CD4-positive, alpha-beta T cell treated with Interleukin-17A for 1 hour (primary cell): ENCODE data around the gene FRAS1.
"Not testable (repeated sequence)": the region's sequence is repeated elsewhere in the genome, so short reads cannot be mapped to it uniquely, and the experiment has no call there.

Experiments used
- DNase-seq: peaks from one replicate; pipeline ENCODE4 v3.0.0-alpha.2; 2020

The FRAS1 gene

GRCh38 chr4:78527103-78527502 is 470.0 kb downstream of the FRAS1 start:
- DNase-seq, result no peak

- DNase-seq, result no peak
Observed at GRCh38 chr4:78527555-78527954, 470.4 kb downstream of the FRAS1 start.

GRCh38 chr4:78528327-78528726 is 471.2 kb downstream of the FRAS1 start:
- DNase-seq, result no peak

- no peak for DNase-seq
Observed at GRCh38 chr4:78529569-78530209, 472.6 kb downstream of the FRAS1 start.

GRCh38 chr4:78532046-78532445 is 474.9 kb downstream of the FRAS1 start:
- DNase-seq, result no peak

GRCh38 chr4:78533854-78534253 is 476.7 kb downstream of the FRAS1 start:
- DNase-seq, result no peak

GRCh38 chr4:78534286-78534955 is 477.3 kb downstream of the FRAS1 start:
- DNase-seq, result no peak

GRCh38 chr4:78542373-78542772 is 485.2 kb downstream of the FRAS1 start:
- no peak for DNase-seq

GRCh38 chr4:78543424-78544125 is 486.5 kb downstream of the FRAS1 start:
- no peak for DNase-seq

- DNase-seq, result no peak
Observed at GRCh38 chr4:78544678-78545077, 487.6 kb downstream of the FRAS1 start.

- DNase-seq, result no peak
Observed at GRCh38 chr4:78545275-78546246, 488.4 kb downstream of the FRAS1 start.

- DNase-seq, result not testable (repeated sequence)
Observed at GRCh38 chr4:78547899-78548298, 490.8 kb downstream of the FRAS1 start.

GRCh38 chr4:78548889-78549288 is 491.8 kb downstream of the FRAS1 start:
- not testable (repeated sequence) for DNase-seq

- DNase-seq, result no peak
Observed at GRCh38 chr4:78551420-78552351, 494.6 kb downstream of the FRAS1 start, which contains the start of gene ANXA3. Gene ANXA3 (plus strand): TSS chr4:78551770. CDS start chr4:78554474, 2,704 bp downstream.

GRCh38 chr4:78552389-78553042 is 495.4 kb downstream of the FRAS1 start:
- no peak for DNase-seq

- no peak for DNase-seq
Observed at GRCh38 chr4:78553043-78553396, 495.9 kb downstream of the FRAS1 start.

GRCh38 chr4:78553529-78554060 is 496.5 kb downstream of the FRAS1 start:
- DNase-seq, result no peak

GRCh38 chr4:78556665-78557064 is 499.5 kb downstream of the FRAS1 start:
- DNase-seq, result no peak

- DNase-seq, result no peak
Observed at GRCh38 chr4:78557841-78558240, 500.7 kb downstream of the FRAS1 start.

GRCh38 chr4:78558410-78558809 is 501.3 kb downstream of the FRAS1 start:
- no peak for DNase-seq
